AG10803 (cell line): ENCODE measurements around the gene KRT1.

ENCODE experiments used
- DNase-seq: peaks from one replicate; pipeline ENCODE4 v3.0.0; 2010; ENCODE audit warnings: low read depth
- H3K4me3 ChIP-seq: 2 replicates; pipeline ENCODE4 v1.5.1; 2011; ENCODE audit warnings: mild to moderate bottlenecking, low read length, control low read depth
- TF ChIP-seq, protein P1 (sequence below): conservative IDR thresholded peaks from 2 replicates; pipeline ENCODE4 v1.5.1; 2011; ENCODE audit warnings: mild to moderate bottlenecking, low read length, control low read depth, inconsistent platforms

KRT1 gene

DNA sequence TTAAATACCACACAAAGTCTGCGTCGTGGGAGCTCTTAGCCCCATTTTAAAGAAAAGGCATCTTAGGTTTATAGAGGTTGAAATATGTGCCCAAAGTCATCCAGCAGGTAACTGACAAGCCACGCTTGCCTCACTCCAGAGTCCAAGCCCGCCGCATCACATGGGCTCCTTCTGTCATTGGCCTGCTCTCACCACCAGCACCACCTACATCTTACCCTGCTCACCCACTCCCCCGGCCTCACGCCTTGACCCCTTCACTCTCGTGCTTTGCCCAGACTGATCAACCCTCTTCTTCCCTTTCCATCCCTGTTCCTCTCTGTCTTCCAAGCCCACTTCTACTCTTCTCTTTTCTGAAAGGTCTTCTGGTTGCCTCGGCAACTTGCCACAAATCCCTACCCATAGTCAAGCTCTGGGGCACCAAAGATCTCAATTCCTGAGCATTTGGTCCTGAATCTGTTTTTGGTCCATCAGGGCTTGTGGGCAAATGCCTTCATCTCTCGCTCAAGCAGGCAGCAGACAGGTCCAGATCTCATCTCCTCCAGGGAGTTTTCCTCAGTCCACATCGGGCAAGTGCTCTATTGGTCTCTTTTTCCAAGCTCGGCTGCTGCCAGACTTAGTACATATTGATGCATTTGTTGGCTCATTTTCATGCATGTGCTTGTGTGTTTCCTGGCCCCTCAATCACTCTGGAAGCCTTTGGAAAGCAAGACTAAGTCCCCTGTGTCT is 3.5 kb upstream of the KRT1 start:
- TF ChIP-seq, protein P1, sequence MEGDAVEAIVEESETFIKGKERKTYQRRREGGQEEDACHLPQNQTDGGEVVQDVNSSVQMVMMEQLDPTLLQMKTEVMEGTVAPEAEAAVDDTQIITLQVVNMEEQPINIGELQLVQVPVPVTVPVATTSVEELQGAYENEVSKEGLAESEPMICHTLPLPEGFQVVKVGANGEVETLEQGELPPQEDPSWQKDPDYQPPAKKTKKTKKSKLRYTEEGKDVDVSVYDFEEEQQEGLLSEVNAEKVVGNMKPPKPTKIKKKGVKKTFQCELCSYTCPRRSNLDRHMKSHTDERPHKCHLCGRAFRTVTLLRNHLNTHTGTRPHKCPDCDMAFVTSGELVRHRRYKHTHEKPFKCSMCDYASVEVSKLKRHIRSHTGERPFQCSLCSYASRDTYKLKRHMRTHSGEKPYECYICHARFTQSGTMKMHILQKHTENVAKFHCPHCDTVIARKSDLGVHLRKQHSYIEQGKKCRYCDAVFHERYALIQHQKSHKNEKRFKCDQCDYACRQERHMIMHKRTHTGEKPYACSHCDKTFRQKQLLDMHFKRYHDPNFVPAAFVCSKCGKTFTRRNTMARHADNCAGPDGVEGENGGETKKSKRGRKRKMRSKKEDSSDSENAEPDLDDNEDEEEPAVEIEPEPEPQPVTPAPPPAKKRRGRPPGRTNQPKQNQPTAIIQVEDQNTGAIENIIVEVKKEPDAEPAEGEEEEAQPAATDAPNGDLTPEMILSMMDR: no peak
- no peak overlapping the region for H3K4me3 ChIP-seq
- no peak for DNase-seq

DNA sequence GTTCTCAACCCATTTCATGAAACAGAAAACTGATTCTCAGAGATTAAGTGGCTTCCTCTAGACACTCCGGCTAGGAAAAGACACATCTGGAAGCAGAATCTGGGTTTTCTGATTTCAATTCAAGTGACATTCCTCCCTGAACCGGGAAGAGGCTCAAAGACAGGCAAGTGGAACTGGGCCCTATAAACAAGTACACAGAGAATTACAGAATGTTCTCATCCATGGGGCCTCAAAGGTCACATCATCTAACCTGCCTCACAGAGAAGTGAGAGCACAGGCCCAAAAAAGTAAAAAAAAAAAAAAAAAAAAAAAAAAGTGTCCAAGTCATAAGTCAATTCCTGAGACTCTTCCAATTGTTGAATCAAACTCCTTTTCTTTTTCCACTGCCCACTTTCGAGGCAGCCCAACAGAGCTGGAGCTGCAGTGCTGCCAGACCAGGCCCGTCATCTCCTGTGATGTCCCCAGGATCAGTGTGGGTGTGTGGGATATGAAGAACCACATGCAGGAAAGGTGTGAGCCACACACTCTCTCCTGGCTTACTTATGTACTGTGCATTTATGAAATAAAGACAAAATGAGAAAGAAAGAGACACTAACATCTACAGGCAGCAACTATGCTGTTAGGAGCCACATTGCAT is 2.8 kb upstream of the KRT1 start:
- DNase-seq: no peak
- TF ChIP-seq, protein P1: no peak
- no peak overlapping the region for H3K4me3 ChIP-seq

DNA sequence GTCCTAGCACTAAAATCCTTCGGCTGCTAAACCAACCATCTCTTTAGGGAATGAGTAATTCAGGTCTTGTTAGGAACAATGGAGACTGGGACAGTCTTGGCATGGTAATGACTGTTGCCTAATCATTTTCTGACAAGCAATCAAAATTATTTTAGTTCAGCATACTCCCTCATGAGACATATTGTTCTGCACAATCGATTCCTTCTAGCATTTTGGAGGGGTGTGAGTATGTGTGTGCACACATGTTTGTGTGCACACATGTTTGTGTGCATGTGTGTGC is 2.1 kb upstream of the KRT1 start:
- DNase-seq: no peak
- TF ChIP-seq, protein P1: no peak
- H3K4me3 ChIP-seq: no peak overlapping the region

DNA sequence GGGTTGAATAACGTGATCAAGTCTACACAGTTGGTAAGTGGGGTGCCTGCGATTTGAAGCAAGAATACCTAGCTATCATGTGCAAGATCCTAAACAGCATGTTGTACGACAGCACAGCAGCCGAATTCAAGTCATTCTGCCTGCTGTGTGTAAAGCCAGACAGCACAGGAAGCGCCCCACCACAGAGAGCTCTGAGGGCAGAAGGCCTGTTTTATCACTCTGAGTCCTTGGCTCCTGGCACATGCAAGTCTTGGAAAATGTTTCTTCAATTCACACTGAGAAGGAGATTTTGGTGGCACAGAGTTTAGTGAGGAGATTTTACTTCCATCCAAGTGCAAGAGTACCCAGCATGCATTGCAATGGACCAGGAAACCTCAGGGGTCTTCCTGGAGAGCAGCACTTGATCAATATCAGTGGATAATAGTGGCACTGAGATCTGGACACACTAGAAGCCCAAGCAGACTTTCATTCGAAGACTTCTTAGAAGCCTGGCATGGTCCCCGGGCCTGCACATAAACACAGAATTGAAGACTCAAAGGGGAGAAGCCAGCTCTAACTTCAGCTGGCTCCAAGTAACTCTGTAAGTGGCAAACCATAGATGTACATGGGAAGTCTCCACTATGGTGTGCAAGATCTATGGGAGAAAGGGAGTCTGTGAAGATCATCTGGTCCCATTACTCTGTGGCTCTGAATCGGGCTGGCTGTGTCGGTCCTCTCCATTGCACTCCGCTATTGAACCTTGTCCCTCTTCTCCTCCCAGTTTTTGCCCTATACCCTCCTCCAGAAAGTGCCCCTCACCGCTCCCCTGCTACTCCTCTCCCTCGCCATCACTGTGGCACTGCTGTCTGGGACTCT is 1.5 kb upstream of the KRT1 start:
- no peak for DNase-seq
- H3K4me3 ChIP-seq: no peak overlapping the region
- TF ChIP-seq, protein P1: no peak

DNA sequence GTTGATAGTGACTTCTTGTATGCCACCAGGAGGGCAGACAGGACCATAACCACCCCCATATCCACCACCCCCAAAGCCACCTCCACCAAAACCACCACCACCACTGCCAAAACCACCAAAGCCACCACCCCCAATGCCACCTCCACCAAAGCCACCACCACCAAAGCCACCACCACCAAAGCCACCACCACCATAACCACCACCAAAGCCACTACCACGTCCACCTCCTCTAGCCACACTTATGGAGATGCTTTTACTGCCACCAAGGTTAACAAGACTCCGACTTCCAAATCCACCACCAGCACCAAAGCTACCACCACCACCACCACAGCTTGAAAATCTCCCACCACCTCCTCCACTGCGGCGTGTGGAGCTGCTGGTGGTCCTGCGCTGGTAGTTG is 332 bp downstream of the KRT1 start:
- DNase-seq: no peak
- TF ChIP-seq, protein P1: no peak
- H3K4me3 ChIP-seq: no peak overlapping the region

DNA sequence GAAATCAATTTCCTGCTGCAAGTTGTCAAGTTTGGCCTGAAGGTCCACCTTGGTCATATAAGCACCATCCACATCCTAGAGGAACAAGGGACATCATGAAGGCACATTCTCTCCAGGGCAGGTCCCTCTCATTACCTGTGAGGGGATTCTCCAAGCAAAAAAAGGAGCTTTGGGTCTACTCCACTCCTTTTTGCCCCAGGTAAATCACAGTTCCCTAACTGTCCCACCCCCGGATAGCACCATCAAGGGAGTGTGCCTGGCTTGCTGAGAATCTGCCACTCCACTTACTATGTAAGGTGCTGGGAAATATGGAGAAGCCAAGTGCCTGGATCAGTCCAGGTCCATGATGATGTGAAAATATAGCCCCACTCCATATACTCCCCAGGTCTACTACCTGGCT is 2.5 kb downstream of the KRT1 start:
- H3K4me3 ChIP-seq: no peak overlapping the region
- TF ChIP-seq, protein P1: no peak
- DNase-seq: no peak
